AG08396 (cell line): ENCODE measurements around the gene MAP7D3.
A peak's percentile ranks its signal among the peaks of the same experiment; 100 is the strongest.
"Not testable (repeated sequence)": the region's sequence is repeated elsewhere in the genome, so short reads cannot be mapped to it uniquely, and the experiment has no call there.

ENCODE experiments used
- DNase-seq: peaks from one replicate; pipeline ENCODE4 v3.0.0; 2012; ENCODE audit warnings: low spot score, mixed read lengths

The MAP7D3 gene, protein sequence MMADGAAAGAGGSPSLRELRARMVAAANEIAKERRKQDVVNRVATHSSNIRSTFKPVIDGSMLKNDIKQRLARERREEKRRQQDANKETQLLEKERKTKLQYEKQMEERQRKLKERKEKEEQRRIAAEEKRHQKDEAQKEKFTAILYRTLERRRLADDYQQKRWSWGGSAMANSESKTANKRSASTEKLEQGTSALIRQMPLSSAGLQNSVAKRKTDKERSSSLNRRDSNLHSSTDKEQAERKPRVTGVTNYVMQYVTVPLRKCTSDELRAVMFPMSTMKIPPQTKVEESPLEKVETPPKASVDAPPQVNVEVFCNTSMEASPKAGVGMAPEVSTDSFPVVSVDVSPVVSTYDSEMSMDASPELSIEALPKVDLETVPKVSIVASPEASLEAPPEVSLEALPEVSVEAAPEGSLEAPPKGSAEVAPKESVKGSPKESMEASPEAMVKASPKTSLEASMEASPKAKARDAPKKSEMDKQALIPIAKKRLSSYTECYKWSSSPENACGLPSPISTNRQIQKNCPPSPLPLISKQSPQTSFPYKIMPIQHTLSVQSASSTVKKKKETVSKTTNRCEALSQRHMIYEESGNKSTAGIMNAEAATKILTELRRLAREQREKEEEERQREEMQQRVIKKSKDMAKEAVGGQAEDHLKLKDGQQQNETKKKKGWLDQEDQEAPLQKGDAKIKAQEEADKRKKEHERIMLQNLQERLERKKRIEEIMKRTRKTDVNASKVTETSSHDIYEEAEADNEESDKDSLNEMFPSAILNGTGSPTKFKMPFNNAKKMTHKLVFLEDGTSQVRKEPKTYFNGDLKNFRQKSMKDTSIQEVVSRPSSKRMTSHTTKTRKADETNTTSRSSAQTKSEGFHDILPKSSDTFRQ

DNA sequence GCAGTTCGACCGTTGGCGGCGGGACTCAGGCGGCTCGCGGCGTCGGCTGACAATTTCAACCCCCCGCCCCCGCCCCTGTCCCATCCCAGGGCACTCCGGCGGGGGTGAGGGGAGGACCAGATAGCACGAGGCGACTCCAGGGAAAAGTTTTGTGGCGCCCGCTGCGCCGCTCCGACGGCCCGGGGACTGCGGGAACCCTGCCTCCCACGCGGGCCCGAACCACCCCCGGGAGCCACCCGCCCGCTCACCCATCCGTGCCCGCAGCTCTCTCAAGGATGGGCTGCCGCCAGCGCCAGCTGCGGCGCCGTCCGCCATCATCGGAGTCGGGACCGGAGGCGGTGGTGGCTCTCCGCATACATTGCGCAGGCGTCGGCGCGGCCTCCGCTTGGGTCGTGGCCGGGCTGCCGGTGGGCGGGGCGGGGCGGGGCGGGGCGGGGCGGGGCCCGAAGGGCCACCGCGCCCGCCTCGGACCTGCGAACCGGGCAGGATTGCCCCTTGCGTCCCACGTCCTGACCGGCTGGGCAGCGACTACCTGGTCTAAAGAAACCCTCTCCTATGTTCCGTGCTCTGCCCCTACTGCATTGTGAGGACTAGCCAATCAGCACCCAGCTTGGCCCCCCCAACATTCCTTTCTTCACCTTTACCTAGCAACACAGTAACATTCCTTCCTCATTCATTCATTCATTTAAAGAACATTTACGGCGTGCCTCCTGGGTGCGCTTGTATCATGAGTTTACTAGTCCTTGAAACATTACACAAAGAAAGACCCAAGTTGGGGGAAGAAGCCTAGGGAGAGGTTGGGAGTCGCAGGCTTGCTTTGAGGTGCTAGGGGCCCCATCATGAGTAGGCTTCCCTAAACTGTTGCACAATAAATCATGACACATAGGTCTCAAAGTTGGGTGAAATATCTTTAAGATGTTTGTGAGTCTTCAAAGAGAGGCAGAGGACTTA is at the start of gene MAP7D3:
MAP7D3 (minus strand) TSS at position 360 of the 951 bp plus-strand sequence; CDS start at position 318, 42 bp downstream.
- DNase-seq, result peak; percentile 86

DNA sequence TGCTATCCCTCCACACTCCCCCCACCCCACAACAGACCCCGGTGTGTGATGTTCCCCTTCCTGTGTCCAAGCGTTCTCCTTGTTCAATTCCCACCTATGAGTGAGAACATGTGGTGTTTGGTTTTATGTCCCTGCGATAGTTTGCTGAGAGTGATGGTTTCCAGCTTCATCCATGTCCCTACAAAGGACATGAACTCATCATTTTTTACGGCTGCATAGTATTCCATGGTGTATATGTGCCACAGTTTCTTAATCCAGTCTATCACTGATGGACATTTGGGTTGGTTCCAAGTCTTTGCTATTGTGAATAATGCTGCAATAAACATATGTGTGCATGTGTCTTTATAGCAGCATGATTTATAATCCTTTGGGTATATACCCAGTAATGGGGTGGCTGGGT is 49.5 kb upstream of the MAP7D3 start, which contains the start of gene ADGRG4:
ADGRG4 (plus strand) TSS at position 243 of the 400 bp plus-strand sequence. CDS start 7,815 bp downstream, outside the sequence.
- not testable (repeated sequence) for DNase-seq

DNA sequence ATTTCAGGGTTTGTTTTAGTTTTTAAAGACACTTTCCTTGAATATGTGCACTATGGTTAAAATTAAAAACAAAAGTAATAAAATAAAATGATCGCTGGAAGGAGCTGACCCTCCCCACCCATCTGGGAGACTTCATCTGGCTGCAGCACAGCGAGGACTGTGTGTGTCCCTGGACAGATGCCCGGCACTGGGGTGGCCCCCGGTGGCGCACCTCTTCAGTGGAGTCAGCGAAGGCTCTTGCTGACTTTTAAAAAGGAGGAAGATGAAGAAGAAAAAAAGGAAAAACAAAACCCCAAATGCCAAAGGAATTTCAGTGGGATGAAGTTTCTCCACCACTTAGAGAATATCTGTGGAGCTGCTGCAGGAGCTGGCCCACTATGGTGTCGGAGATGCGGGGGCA is 44.2 kb upstream of the MAP7D3 start:
- DNase-seq, result no peak

DNA sequence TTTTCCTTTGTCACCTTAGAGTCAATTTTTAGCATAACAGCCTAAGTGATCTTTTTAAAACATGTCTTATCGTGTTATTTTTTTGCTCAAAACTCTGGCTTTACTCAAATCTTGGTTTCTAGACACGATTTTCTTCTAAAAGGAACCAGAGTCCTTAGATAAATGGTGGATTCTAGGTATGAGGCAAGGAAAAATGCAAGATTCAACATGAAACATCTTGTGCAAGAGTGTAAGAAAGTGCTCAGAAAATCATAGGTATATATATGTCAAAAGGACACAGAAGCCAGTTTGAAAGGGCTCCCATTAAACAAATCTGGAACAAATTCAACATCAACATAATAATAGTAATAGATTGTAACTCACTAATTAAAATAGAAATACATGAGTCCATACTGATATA is 41.5 kb upstream of the MAP7D3 start:
- no peak for DNase-seq

DNA sequence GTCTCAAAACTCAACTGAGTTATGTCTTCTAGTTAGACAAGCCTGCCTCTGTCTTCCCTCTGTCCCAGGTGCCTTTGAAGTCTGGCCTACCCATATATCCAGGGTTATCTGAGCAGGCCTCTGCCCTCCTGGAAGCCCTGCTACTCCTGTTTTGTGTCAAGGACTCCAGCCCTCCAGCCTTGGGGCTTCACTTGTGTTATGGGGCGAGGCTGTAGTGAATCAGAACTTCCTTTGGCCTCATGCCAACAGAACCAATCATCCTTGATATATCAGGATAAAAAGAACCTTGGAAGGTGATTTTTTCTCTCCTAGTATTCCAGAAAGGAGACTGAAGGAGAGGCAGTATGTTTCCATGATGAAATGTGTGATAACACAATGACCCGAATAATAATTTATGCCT is 40.6 kb upstream of the MAP7D3 start:
- DNase-seq, result no peak

DNA sequence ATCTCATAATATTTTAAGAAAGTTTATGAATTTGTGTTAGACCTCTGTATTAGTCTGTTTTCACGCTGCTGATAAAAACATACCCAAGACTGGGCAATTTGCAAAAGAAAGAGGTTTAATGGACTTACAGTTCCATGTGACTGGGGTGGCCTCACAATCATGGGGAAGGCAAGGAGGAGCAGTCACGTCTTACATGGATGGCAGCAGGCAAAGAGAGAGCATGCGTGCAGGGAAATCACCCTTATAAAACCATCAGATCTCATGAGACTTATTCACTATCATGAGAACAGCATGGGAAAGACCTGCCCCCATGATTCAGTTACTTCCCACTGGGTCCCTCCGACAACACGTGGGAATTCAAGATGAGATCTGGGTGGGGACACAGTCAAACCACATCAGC is 35.2 kb upstream of the MAP7D3 start:
- not testable (repeated sequence) for DNase-seq

DNA sequence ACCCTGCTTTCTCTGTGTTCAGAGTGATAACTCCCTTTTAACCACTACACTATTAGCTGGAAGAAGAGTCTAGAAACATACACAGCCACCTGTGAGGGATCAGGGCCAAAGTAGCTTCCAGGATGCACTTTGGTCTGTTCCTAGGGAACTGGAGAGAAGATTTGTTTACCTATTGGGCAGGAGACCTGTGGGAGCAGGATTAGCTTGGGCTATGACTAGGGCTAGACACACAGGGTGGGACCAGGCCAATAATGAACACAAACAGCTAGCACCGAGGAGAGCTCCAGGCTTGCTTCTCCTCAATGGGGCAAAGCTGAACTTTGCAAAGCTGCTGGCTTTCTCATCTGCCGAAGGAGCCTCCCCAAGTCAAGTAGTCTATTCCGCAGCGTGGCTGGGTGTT is 24.4 kb upstream of the MAP7D3 start:
- no peak for DNase-seq

DNA sequence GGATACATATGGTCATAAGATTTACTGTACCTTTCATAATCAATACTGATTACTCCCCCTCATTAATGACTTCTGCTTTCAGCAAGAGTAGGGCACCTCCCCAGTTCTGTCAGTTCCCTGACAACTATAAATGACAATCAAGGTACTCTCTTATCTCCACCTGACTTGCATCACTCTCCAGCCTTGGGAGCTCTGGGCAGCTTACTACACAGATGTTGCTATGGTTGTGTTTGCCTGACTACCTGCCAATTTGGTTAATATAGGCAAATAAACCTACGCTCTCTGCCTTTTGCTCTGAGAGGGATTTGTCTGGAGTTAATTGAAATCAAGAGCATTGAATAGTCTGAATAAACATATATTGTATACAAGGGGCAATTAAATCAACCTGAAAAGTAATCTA is 22.8 kb upstream of the MAP7D3 start:
- no peak for DNase-seq

DNA sequence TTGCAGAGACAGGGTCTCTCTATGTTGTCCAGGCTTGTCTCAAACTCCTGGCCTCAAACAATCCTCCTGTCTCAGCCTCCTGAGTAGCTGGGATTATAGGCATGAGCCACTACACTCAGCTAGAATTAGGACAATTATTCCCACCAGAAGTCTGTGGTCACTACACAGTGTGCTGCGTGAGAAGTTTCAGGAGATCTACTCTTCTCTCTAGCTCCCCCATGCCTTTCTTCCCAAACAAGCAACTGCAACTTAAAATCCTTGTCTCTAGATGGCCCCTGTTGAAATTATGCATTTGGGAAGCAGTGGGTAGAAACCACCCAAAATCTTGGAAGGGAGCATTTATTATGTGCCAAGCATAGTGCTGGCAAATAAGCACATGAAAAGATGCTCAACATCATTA is 21.1 kb upstream of the MAP7D3 start:
- DNase-seq, result no peak

DNA sequence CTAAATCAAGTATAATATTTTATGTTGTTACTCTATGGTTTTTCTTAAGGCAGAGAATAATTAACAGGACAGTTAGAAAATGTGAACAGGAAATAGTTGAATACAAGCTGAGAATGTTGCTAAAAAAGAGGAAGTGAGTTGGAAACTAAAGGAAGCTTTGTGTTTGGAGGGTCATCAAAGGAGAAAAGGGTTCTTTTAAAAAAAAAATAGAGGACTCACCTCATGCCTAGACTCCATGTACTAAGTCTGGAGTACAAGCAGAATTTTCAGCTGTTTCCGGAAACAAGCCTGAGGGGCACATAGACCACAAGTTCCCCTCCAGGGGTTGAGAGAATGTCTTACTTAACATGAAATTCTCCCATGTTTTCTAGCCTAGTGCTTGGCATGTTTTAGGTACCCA is 20.1 kb upstream of the MAP7D3 start:
- DNase-seq, result no peak

DNA sequence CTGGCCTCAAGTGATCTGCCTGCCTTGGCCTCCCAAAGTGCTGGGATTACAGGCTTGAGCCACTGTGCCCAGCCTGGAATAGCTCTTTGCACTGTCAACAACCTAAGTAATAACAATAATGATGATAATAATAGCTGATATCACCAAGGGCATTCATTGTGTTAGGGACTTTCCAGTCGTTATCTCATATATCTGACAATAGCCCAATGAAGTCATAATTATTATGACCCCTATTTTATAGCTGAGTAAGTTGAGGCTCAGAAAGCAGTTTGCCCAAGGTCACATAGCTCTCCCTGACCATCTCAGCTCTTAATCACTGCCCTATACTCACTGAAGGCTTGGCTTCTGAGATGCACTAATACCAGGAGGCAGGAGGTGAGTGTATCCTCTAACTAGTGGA is 18.7 kb upstream of the MAP7D3 start:
- no peak for DNase-seq

DNA sequence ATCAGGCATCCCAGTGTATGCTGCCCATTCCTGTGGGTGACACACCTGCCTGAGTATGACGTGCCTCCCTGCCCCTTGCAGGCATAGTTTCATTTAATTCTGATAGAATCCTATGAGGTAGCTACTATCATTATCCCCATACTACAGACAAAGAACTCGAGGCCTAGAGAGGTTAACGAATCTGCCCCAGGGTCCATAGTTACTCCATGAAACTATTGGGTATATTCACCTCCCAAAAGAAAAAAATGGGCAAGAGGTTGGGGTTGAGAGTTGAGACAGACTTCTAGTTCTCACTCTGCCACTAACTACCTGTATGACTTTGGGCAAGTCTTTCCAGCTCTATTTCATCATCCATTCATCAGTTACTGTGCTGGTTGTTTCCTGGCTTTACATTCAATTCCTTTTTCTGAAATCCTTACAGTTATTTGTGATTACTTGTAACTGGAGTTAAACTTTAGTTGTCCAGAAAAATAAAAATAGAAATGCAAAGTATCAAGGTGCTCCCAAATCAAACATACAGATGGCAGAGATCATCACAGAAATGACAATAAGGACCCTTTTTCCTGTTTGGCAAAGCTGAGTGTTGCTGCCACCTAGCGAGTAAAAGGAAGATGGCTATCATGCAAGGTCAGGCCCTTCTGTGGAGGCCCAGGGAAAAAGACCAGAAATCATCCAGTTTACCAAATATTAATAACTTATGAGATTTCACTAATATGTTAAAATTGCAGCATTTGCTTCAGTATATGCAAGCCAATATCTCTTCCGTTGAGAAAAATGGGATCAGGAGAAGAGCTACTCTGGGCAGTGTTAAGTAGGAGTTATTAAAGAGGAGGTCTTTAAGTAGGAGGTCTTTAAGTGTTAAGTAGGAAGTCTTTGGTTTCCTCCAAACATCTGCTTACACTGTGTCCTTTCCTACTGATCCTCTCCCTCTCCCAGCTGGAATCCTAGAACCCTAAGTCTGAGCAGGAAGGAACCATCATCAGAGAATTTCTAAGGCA is 17.1 kb upstream of the MAP7D3 start:
- peak; percentile 39 for DNase-seq

DNA sequence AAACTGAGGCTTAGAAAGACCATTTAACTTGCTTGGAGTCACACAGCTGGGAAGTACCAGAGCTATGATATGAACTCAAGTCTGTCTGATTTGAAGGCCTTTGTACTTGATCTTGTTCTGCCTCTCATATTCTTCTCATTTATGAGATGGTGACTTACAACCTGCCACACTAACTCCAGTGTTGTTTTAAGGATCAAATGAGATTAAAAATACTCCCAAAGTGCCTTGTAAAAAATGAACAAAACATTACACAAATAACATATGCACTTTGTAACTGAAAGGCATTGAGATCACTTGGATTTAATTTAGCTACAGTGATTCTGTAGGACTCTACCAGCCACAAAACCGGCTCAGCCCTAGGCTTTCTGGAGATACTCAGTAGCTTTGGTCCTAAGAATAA is 15.6 kb upstream of the MAP7D3 start:
- no peak for DNase-seq

DNA sequence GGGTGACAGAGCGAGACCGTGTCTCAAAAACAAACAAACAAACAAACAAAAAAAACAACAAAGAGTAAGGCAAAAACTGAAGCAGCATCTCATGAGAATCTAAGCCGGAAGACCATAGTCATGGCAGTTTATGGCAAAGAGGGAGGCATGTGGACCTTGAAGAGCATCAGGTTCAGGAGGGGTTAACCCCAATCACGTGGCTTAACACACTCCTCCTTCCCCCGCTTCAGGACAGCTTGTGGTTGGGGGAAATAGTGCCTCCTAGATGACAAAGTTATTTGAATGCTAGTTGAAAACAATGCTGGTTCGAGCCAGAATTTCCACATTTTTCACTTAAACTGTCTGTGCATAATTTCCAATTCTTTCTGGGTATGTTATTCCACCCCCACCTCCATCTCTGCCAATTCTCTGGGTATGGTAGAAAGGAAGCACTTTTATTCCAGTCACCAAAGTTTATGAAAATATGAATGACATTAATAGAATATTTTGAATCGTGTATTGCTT is 11.7 kb upstream of the MAP7D3 start:
- no peak for DNase-seq

DNA sequence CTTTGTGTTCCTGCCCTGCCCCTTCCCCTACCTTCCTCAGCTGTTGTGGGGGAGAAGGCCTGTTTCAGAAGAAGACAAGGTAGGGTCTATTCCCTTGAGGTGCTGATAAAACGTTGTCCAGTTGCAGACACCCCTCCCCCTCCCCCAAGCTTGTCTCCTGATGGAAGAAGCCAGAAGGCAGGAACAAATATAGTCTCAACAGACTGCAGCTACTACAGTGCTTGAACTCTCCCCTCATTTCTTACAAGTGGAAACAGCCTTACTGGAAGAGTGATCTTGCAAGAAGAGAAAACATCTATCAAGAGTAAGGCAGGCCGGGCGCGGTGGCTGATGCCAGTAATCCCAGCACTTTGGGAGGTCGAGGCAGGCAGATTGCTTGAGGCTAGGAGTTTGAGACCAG is 11.0 kb upstream of the MAP7D3 start:
- DNase-seq, result no peak

DNA sequence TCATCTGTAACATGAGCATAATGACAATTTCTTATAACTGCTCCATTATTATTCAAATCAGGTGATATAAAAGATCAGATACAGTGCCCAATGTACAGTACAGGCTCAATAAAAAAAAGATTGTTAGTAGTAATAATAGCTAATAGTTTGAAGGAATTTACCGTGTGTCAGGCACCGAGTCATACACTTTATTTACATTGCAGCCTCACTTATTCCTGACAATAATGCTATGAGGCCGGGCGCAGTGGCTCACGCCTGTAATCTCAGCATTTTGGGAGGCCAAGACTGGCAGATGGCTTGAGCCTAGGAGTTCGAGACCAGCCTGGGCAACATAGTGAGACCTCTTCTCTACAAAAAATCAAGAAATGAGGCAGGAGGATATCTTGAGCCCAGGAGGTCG is 10.1 kb upstream of the MAP7D3 start:
- DNase-seq, result no peak

DNA sequence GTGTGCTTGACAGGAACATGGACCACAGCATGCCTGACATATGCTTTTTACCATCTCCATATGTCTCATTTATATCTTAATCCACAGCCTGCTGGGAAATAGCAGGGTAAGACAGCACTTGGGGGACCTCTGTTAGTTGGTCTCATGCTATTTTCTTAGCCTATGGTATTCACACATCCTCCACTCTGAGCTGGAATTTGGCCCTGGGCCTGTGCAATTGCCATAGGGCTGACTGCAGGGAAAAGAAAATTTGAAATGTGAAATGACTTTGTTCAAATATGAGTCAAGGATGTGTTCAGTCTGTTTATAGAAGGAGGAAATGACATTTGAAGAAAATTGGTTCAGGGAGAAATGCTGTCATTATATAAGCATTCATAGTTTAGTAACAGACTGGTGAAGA is 9.6 kb upstream of the MAP7D3 start:
- DNase-seq, result no peak

DNA sequence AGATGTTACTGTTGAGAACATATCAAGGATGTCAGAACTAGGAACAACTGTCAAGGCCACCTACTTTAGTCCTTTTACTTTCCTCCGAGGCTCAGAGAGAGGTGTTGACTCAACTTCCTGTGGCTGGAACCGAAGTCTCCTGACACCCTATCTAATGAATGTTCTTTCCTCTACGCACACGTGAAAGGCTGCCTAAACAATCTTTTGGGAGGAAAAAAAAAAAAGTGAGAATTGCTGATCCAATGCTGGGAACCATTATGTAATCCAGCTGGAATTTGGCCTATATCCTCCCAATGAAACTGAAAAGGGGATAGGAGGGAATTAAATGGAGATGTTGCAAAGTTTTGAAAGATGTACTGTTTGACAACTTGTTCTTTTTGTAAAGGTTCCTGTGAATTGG is 8.3 kb upstream of the MAP7D3 start:
- DNase-seq, result no peak

DNA sequence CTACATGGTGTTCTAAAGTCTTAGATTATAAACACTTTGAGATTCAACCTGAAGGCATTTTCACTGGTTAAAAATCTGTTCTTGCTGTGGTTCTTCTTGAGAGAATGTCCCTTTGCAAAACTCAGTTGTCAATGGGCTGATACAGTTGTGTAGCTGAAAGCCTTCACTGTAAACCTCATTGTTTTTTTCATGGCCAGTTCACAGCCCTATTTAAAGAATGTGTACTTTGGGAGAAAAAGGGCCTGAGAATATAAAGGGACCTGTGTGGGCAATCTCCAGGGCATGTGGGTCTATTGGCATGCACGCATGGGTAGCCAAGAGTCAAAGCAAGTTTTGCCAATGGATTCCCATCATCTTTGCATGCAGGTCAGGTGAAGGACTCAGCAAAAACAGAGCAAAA is 7.8 kb upstream of the MAP7D3 start:
- DNase-seq, result no peak

DNA sequence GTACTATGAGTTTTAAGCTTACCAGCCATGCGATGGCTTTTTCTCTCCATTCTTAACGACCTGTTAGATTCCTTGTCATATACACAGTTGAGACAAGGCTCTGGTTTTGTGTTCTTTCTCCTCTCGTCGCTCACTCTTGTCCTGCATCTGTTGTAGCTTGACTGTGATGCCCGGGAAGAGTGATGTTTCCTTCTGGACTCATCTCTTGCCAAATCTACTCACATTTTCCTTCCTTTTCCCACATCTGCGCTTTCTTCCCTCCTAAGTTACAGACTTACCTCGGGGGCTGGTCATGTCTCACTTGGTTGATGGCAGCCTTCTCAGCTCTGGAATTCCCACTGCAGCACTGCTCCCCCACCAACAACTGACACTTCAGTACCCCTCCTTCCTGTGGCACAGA is 4.8 kb upstream of the MAP7D3 start:
- DNase-seq, result no peak

DNA sequence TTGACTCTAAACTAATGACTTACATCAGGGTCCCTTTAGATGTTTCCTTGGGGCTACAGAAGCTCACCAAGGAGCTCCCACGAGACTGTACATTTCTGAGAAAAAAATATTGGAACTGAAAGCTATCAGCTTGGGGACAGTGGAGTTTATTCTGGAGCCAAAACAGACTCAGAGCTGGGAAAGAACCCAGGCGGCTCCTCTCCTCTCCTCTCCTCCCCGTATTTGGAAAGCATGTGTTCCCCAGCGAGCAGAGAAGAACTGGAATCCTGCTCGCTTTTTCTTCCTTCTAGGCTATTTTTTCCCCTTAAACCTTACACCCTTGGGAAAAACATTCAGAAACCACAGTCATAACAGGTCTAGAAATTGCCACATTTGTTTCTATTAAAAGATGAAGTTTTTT is 4.3 kb upstream of the MAP7D3 start:
- DNase-seq, result no peak
